Measurements from ENCODE around the gene PSMD14. TPM values are rescaled to one million over a fixed set of nuclear protein-coding genes. Genes with fewer than 3 reads are reported as not detected.
"Not testable (repeated sequence)": the region's sequence is repeated elsewhere in the genome, so short reads cannot be mapped to it uniquely, and the experiment has no call there.

PSMD14 gene
- total and polyA plus RNA-seq, 2 donors, result 29.7 to 54.6 TPM

DNA sequence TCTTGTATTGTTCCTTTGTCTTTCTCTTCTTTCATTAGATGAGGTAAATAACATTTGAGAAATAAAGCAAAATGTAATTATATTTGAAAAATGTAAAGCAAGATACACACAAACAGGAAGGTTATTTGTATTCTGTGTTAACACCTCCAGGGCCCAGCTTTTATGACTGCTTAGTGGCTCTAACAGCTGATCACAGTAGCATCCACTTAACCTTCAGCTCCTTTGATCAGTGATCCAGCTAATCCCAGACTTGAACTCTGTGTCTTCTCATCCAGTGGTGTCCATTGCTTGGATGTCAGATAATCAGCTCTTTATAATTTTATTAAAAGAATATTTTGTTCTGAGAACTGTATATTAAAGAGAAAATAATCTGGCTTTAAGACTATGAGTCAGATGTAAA, 44.5 kb downstream of the PSMD14 start:
- H3K4me1 ChIP-seq (ENCODE audit: insufficient read depth), result peaks cover 1% of the 10 kb centered on the region
- no peak overlapping the region for H3K4me3 ChIP-seq (ENCODE audit: low read depth, low read length)
- DNase-seq (ENCODE audit: extremely low spot score), result no peak
- H3K27ac ChIP-seq (ENCODE audit: low read depth), result no peak overlapping the region
- H3K36me3 ChIP-seq (ENCODE audit: insufficient read depth), result no peaks in the 10 kb centered on the region

DNA sequence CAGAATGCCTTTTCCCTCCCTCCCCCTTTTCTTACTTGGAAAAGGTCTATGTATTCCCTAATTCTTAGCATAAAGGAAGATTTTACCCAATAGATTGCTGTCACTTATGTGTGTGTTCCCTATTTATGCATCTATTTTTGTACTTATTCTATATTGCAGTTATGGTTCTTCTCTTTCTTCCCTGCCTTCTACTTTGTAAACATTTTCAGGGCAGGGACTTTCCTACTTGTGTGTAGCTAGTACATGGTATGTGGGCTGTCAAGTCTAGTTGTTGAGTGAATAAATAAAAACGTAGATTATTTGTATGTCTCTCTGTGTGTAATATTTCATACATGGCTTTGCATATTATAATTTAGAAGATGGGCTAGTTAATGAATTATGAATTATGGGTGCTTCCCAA, 45.3 kb downstream of the PSMD14 start:
- peaks cover 1% of the 10 kb centered on the region for H3K4me1 ChIP-seq (ENCODE audit: insufficient read depth)
- DNase-seq (ENCODE audit: extremely low spot score), result no peak
- H3K4me3 ChIP-seq (ENCODE audit: low read depth, low read length), result no peak overlapping the region
- no peak overlapping the region for H3K27ac ChIP-seq (ENCODE audit: low read depth)
- no peaks in the 10 kb centered on the region for H3K36me3 ChIP-seq (ENCODE audit: insufficient read depth)
- 42% methylated on average over 1 of the region's 1 CpG for WGBS

GRCh38 chr2:161354106-161354505, 45.9 kb downstream of the PSMD14 start:
- Histone ChIP-seq H3K27ac (ENCODE audit: low read depth) (no peak overlapping the region), H3K4me3 (ENCODE audit: low read depth, low read length) (no peak overlapping the region), H3K4me1 (ENCODE audit: insufficient read depth) (peaks cover 1% of the 10 kb centered on the region), H3K36me3 (ENCODE audit: insufficient read depth) (no peaks in the 10 kb centered on the region)
- no peak for DNase-seq (ENCODE audit: extremely low spot score)
- 91% methylated on average over 5 of the region's 5 CpGs for WGBS

DNA sequence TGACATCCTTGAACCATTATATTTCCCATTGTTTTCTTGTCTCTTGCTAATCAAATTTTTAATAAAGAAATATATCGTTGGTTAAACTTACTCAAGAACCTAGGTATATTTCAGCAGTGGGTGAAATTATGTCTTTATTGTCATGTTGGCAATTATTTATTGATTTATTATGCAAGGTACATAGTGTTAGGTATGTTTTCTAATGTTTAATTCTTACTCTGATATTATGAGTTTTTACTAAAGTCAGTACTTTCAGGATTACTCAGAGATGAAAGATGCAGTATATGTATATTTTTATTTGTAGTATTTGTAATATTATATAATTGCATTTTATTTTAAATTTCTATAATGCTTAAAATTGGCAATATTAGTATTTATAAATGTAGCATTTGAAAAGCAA, 46.9 kb downstream of the PSMD14 start:
- DNase-seq (ENCODE audit: extremely low spot score), result no peak
- H3K4me3 ChIP-seq (ENCODE audit: low read depth, low read length), result no peak overlapping the region
- no peak overlapping the region for H3K27ac ChIP-seq (ENCODE audit: low read depth)
- peaks cover 1% of the 10 kb centered on the region for H3K4me1 ChIP-seq (ENCODE audit: insufficient read depth)
- H3K36me3 ChIP-seq (ENCODE audit: insufficient read depth), result no peaks in the 10 kb centered on the region
- 95% methylated on average over 1 of the region's 1 CpG for WGBS

GRCh38 chr2:161355983-161356382, 47.8 kb downstream of the PSMD14 start:
- 33% methylated on average over 2 of the region's 2 CpGs for WGBS
- no peaks in the 10 kb centered on the region for H3K36me3 ChIP-seq (ENCODE audit: insufficient read depth)

GRCh38 chr2:161357097-161357496, 48.9 kb downstream of the PSMD14 start:
- Histone ChIP-seq H3K4me1 (ENCODE audit: insufficient read depth) (no peaks in the 10 kb centered on the region), H3K27ac (ENCODE audit: low read depth) (no peak overlapping the region), H3K4me3 (ENCODE audit: low read depth, low read length) (no peak overlapping the region), H3K36me3 (ENCODE audit: insufficient read depth) (no peaks in the 10 kb centered on the region)
- no peak for DNase-seq (ENCODE audit: extremely low spot score)

More at GRCh38 chr2:161355983-161356382, 47.8 kb downstream of the PSMD14 start:
- no peak for DNase-seq (ENCODE audit: extremely low spot score)
- H3K4me3 ChIP-seq (ENCODE audit: low read depth, low read length), result no peak overlapping the region
- peaks cover 1% of the 10 kb centered on the region for H3K4me1 ChIP-seq (ENCODE audit: insufficient read depth)
- no peak overlapping the region for H3K27ac ChIP-seq (ENCODE audit: low read depth)

DNA sequence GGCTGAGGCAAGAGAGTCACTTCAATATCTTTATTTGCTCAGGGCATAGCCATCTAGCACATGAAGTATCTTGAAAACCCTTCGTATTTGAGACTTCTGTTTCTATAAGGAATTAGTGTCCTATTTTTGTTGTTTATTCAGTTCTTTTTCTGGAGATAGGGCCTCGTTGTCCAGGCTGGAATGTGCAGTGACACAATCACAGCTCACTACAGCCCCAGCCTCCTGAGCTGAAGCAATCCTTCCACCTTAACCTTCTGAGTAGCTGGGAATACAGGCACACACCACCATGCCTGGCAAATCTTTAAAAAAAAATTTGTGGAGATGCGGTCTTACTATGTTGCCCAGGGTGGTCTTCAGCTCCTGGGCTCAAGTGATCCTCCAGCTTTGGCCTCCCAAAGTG, 50.6 kb downstream of the PSMD14 start:
- Histone ChIP-seq H3K4me1 (ENCODE audit: insufficient read depth) (no peaks in the 10 kb centered on the region), H3K27ac (ENCODE audit: low read depth) (no peak overlapping the region), H3K4me3 (ENCODE audit: low read depth, low read length) (no peak overlapping the region), H3K36me3 (ENCODE audit: insufficient read depth) (no peaks in the 10 kb centered on the region)
- no peak for DNase-seq (ENCODE audit: extremely low spot score)
- 81% methylated on average over 3 of the region's 3 CpGs for WGBS

GRCh38 chr2:161360095-161360654, 52.0 kb downstream of the PSMD14 start:
- not testable (repeated sequence) for H3K36me3 ChIP-seq (ENCODE audit: insufficient read depth); DNase-seq (ENCODE audit: extremely low spot score); H3K4me1 ChIP-seq (ENCODE audit: insufficient read depth); H3K27ac ChIP-seq (ENCODE audit: low read depth); H3K4me3 ChIP-seq (ENCODE audit: low read depth, low read length)
- 98% methylated on average over 8 of the region's 8 CpGs for WGBS

DNA sequence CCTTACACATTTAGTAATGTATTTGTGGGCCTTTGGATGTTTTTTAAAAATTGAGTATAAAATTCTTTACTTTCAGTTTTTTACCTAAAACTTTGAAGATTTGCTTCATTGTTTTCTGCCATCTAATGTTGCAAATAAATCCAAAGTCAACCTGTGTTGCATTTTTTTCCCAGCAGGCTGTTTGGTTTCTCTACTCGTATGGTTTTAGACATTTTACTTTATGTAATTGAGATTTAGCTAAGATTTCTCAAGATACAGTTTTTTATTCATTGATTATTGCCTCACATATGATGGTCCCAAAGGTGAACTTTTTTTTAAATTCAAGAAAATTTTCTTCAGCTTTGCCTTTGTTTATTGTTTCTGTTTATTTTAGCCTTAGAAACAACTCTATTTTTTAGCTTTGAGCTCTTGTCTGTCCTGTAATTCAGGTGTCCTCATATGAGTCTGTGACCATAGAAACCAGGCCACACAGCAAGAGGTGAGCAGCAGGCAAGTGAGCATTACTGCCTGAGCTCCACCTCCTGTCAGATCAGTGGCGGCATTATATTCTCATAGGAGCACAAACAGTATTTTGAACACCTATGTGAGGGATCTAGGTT, 54.4 kb downstream of the PSMD14 start:
- DNase-seq (ENCODE audit: extremely low spot score), result no peak
- Histone ChIP-seq H3K4me1 (ENCODE audit: insufficient read depth) (no peaks in the 10 kb centered on the region), H3K27ac (ENCODE audit: low read depth) (no peak overlapping the region), H3K36me3 (ENCODE audit: insufficient read depth) (no peaks in the 10 kb centered on the region), H3K4me3 (ENCODE audit: low read depth, low read length) (no peak overlapping the region)
- 94% methylated on average over 2 of the region's 2 CpGs for WGBS

GRCh38 chr2:161367675-161368074, 59.5 kb downstream of the PSMD14 start:
- no peaks in the 10 kb centered on the region for H3K36me3 ChIP-seq (ENCODE audit: insufficient read depth)
- no peaks in the 10 kb centered on the region for H3K4me1 ChIP-seq (ENCODE audit: insufficient read depth)
- H3K4me3 ChIP-seq (ENCODE audit: low read depth, low read length), result no peak overlapping the region
- WGBS, result 89% methylated on average over 3 of the region's 3 CpGs
- H3K27ac ChIP-seq (ENCODE audit: low read depth), result no peak overlapping the region
- DNase-seq (ENCODE audit: extremely low spot score), result no peak

DNA sequence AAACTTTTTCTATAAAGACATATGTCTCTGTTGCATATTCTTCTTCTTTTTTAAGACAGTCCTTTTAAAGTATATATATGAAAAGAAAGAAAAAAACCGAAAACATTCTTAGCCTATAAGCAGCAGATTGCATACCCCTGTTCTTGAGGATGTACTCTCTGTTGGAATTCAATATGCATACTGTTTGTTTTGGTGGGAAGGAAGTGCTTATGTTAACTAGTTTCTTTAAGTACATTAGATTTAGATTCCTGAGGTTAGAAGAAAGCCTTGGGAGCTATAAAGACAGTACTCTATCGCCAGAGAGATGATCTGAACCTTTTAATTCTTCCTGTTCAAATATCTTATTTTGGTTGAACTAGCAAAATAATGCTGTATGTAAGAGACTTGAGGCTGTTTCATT, 61.1 kb downstream of the PSMD14 start:
- Histone ChIP-seq H3K4me1 (ENCODE audit: insufficient read depth) (no peaks in the 10 kb centered on the region), H3K27ac (ENCODE audit: low read depth) (no peak overlapping the region), H3K4me3 (ENCODE audit: low read depth, low read length) (no peak overlapping the region), H3K36me3 (ENCODE audit: insufficient read depth) (no peaks in the 10 kb centered on the region)
- WGBS, result 71% methylated on average over 2 of the region's 2 CpGs
- no peak for DNase-seq (ENCODE audit: extremely low spot score)

DNA sequence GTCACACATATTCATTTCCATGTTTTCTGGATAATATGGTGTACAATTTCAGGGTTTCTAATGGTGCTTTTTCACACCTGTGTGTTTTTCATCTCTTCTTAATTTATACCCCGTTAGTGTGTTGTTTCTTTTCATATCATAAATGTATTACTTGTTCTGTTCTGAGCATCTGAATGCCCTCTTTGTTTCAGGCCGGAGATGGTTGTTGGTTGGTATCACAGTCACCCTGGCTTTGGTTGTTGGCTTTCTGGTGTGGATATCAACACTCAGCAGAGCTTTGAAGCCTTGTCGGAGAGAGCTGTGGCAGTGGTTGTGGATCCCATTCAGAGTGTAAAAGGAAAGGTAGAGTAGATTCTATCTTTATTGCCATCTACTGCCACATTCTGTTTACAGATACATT, 62.8 kb downstream of the PSMD14 start:
- no peak for DNase-seq (ENCODE audit: extremely low spot score)
- Histone ChIP-seq H3K4me3 (ENCODE audit: low read depth, low read length) (no peak overlapping the region), H3K36me3 (ENCODE audit: insufficient read depth) (no peaks in the 10 kb centered on the region), H3K4me1 (ENCODE audit: insufficient read depth) (no peaks in the 10 kb centered on the region), H3K27ac (ENCODE audit: low read depth) (no peak overlapping the region)
- 70% methylated on average over 3 of the region's 3 CpGs for WGBS

DNA sequence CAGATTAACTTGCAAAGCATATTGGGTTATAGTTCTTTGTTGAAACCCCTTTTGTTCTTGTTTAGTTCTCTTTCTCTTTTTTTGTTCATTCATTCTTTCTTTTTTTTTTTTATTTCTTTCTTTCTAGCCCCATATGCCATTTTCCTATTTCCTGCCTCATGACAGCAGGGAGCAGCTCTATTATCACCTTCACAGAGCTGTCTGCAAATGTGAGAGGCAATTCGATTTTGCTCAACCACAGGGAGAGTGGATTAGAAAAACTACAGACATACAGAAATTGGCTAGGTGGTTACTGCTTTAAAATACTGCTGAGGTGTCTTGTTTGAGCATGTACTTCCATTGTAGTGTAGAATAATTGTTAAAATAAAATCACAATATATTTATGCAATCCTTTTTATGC, 63.6 kb downstream of the PSMD14 start:
- 23% methylated on average over 1 of the region's 1 CpG for WGBS
- Histone ChIP-seq H3K36me3 (ENCODE audit: insufficient read depth) (no peaks in the 10 kb centered on the region), H3K4me1 (ENCODE audit: insufficient read depth) (no peaks in the 10 kb centered on the region), H3K4me3 (ENCODE audit: low read depth, low read length) (no peak overlapping the region), H3K27ac (ENCODE audit: low read depth) (no peak overlapping the region)
- no peak for DNase-seq (ENCODE audit: extremely low spot score)

GRCh38 chr2:161373942-161374341, 65.7 kb downstream of the PSMD14 start:
- Histone ChIP-seq H3K36me3 (ENCODE audit: insufficient read depth) (no peaks in the 10 kb centered on the region), H3K4me1 (ENCODE audit: insufficient read depth) (no peaks in the 10 kb centered on the region), H3K4me3 (ENCODE audit: low read depth, low read length) (no peak overlapping the region), H3K27ac (ENCODE audit: low read depth) (no peak overlapping the region)
- no peak for DNase-seq (ENCODE audit: extremely low spot score)

DNA sequence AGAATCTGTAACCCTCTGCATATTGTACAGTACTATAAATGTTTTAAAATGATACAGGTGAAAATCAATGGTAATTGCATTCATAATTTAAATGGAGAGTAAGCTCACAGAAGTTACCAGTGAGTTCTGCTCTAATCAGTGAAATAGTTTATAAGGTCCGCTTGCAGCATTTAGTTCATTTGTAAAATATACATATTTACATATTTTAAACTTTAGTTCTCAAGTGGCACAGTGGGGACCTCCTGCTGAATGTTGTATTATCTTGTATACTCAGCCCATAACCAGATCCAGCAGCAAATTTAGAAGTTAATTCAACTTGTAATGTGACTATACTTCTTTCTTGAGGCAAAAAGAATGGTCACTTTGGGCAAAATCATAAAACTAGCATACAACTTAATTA, 66.2 kb downstream of the PSMD14 start:
- DNase-seq (ENCODE audit: extremely low spot score), result no peak
- Histone ChIP-seq H3K4me1 (ENCODE audit: insufficient read depth) (no peaks in the 10 kb centered on the region), H3K36me3 (ENCODE audit: insufficient read depth) (no peaks in the 10 kb centered on the region), H3K27ac (ENCODE audit: low read depth) (no peak overlapping the region), H3K4me3 (ENCODE audit: low read depth, low read length) (no peak overlapping the region)
- WGBS, result 94% methylated on average over 1 of the region's 1 CpG

Measured in urinary bladder (tissue), 4 donors.